Epidermal melanocyte (primary cell): ENCODE measurements around the gene MGA.
A peak's percentile ranks its signal among the peaks of the same experiment; 100 is the strongest.

ENCODE experiments used
- DNase-seq: peaks from one replicate; pipeline ENCODE4 v3.0.0; 2011; ENCODE audit warnings: low spot score; ENCODE audit not compliant: insufficient read length

MGA gene

DNA sequence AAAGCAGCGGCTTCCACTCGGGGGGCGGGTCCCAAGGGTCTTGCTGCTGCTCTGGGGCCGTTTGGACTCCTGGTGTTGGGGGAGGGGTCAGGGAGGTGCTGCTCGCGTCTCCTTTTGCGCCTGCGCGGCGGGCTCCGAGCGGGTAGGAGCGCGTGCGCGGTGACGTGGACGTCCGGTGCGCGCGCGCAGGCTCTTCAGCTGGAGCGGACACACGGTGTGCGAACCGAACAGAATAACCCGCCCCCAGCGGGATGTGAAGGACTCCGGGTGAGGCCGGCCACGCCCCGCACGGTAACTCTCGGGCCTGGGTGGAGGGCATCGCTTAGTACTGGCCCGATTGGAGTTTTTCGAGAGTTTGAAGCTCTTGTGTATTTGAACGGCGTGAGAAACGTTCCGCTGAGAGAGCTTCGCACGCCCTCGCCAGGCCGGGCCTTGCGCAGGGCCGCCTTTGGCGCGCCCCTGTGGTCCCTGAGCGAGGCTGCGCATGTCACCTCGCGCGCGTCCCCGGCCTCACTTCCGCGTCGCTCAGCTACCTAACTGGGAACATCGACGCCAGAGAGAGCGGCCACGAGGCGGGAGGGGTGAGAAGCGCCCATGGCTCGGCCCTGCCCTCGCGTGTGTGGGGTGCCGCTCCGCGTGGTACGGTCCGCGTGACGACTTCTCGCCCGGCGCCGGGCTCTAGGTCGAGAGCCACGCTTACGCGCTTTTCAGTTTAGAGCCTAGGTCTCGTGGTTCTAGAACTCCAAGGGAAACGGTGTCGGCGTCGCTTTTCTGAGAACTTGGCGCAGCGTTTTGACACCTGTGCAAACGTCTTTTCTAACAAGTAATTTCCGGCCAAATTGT, at the start of gene MGA:
Gene MGA, plus strand, starts transcription at position 171 of the 843 bp plus-strand sequence.
- peak; percentile 57 for DNase-seq

DNA sequence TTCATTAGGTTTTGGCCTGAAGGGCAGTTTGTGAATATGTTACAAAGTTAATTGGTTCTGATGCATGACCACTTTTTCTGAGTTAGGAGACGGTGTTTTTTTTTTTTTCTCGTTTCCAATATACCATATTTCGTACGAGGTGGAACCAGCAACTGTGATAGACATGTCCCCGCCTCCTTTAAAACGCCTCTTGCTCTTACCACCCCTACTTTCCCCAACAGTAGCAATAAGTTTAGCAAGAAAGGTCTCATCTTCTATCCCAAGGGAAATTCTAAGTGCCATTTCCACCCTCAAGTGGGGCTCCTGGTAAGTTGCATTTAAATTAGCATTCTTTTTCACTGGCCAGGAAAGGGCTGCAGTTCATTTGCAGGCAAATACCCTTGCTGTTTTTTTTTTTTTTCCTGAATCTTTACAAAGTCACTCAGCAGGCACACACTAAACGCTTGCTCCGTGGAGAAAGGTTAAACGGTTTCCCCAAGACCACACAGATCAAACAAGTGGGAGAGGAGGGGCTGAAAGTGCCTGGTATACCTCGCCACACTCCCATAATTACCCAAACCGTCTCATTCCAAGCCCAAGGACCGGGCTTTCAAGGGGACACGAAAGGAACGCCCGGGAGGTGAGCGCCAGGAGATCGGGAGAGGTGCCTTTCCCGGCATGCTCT, 39.5 kb upstream of the MGA start:
- no peak for DNase-seq

GRCh38 chr15:41621200-41622193, 38.7 kb upstream of the MGA start:
- DNase-seq: peak; percentile 85

GRCh38 chr15:41622901-41623300, 37.3 kb upstream of the MGA start:
- no peak for DNase-seq

DNA sequence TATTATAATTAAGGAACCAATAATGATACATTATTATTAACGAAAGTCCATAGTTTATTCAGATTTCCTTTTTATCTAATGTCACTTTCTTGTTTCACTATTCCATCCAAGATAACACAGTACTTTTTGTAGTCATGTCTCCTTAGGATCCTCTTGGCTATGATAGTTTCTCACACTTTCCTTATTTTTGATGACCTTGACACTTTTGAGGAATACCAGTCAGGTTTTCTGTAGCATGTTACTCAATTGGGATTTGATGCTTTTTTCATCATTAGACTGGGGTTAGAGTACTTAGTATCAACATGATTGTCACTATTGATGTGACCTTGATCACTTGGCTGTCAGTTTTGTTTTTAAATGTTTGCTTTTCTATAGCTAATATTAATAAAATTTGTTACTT, 33.0 kb upstream of the MGA start:
- no peak for DNase-seq

DNA sequence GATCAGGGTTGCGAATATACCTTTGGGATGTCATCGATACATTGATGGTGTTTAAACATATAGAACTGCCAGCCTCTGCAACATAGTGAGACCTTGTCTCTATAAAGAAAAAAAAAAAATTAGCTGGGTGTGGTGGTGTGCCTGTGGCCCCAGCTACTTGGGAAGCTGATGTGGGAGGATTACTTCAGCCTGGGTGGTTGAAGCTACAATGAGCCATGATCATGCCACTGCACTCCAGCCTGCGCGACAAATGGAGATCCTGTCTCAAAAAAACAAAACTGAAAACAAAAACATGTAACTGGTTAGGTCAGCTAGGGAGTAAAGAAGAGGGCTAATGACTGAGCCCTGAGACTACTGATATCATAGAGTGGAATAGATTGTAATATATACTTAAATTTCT, 30.7 kb upstream of the MGA start:
- no peak for DNase-seq

GRCh38 chr15:41629883-41630282, 30.3 kb upstream of the MGA start:
- no peak for DNase-seq

DNA sequence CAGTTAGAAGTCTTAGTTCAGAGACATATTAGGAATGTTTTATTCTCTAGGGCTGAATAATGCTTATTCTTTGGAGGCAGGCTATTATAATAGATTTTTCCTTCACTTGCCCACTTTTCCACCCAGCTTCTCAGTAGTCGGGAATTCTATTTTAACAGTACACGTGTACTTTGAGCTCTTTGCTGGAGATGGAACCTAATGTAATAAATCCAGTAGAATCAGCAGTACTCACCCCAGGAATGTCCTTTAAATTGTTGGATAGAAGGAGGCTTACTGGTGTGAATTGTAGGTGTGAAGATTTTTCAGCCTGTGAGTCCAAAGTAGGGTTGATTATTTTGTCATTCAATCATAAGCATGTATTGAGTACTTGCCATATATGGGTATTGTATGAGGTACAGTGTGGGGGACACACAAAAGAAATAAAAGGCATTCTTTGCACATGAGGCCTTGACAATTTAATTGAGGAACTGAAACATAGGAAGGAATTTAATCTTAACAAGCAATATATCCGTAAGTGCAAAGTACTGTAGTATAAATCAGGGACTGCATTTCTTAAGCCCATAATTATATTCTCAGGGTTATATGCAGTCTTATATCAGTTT, 29.5 kb upstream of the MGA start:
- DNase-seq: no peak

GRCh38 chr15:41631880-41632470, 28.2 kb upstream of the MGA start:
- no peak for DNase-seq

DNA sequence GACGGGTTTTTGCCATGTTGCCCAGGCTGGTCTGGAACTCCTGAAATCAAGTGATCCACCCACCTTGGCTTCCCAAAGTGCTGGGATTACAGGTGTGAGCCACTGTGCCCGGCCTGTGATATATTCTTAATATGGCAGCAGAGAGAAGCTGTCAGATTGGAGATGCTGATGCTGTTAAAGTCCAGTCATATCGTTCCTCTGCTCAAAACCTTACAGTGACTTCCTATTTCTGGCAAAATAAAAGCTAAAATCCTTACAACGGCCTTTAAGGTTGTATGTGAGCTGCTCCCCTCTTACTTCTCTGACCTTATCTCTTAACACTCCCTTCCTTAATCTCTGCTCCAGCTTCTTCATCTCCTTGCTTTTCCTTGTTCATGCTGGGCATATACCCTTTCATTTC, 26.6 kb upstream of the MGA start:
- DNase-seq: no peak

- no peak for DNase-seq
Measured at GRCh38 chr15:41634072-41634626, 26.1 kb upstream of the MGA start.

GRCh38 chr15:41637086-41637485, 23.1 kb upstream of the MGA start:
- no peak for DNase-seq

DNA sequence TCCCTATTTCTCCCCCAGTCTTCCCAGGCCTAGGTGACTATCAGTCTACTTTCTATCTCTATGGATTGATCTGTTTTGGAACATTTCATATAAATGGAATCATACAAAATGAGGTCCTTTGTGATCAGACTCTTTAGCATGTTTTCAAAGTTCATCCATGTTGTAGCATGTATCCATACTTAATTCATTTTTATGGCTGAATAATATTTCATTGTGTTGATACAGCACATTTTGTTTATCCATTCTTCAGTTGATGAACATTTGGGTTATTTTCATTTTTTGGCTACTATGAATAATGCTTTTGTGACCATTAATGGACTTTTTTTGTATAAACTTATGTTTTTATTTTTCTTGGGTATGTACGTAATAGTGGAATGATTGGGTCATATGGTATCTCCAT, 19.2 kb upstream of the MGA start:
- no peak for DNase-seq

- DNase-seq: no peak
Measured at GRCh38 chr15:41647262-41647661, 12.9 kb upstream of the MGA start.

DNA sequence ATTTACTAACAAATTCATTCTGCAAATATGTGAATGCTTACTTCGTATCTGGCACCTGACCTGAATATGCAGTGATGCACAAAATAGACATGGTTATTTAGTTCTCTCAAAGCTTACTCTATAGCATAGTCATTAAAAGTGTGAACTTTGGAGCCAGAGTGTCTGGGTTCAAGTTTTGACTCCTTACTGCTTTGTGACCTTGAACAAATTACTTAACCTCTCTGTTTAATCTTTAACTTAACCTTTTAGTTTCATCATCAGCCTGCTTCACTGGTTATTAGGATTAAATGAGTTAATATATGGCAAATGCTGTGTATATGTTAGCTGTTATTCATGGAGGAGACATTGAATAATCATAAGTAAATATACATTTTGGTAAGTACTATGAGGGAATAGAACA, 12.1 kb upstream of the MGA start:
- no peak for DNase-seq

- DNase-seq: no peak
Measured at GRCh38 chr15:41648770-41649169, 11.4 kb upstream of the MGA start.

- no peak for DNase-seq
Measured at GRCh38 chr15:41650806-41651205, 9.4 kb upstream of the MGA start.

DNA sequence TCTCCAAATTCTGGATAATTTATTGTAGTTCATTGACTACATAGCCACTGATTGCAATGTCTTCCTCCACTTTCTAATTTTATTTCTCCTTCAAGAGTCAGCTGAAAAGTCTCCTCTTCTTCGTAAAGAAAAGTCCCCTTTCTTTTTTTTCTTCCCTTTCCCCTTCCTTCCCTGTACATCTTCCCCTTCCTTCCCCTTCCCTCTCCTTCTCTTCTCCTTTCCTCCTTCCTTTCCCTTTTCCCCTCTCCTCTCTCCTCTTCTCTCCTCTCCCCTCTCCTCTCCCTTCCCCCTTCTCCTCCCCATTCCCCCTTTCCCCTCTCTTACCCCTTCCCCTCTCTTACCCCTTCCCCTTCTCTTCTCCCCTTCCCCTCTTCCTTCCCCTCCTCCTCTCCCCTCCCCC, 8.8 kb upstream of the MGA start:
- DNase-seq: no peak

DNA sequence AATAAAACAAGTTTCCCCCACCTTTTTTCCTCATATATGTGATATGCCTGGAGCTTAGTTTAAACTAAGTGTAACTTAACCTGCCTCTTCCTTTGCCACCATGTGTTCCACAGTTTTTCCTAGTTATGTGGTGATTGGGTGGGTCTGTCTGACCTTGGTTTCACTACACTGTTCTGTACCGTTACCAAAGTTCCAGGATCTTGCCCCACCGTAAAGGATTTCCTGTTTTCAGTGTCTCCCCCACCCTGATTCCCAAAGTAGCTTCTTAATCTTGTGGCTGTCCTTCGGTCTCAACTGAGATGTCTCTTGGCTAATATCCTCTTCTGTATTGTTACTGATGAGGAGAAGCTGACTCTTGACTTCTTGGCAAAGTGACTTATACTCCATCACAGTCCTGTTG, 6.4 kb upstream of the MGA start:
- no peak for DNase-seq

DNA sequence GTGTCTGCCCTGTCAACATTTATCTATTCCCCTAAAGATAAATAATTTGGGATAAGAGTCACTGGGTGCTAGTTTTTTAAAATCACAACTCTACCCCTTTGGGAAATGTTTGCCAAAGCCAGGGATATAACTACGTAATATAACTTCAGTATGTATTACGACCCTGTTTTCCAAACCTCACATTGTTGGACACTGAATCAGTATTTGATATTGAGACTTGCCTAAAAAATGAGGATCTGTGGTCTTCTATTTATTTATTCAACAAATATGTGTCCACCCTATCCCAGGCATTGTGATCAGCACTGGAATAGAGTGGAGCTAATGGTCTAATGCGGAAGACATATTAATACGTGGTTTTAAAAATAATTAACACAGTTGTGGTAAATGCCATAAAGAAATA, 4.5 kb upstream of the MGA start:
- DNase-seq: no peak

- DNase-seq: no peak
Measured at GRCh38 chr15:41656188-41656587, 4.0 kb upstream of the MGA start.
